GM19468 (cell line): Measurements from ENCODE around the gene SYAP1.
A peak's percentile ranks its signal among the peaks of the same experiment; 100 is the strongest.
"Not testable (repeated sequence)": the region's sequence is repeated elsewhere in the genome, so short reads cannot be mapped to it uniquely, and the experiment has no call there.

Experiments
- ATAC-seq: cut with Tn5 transposase; IDR thresholded peaks from one replicate; pipeline ENCODE4 v1.9.1; 2021; ENCODE audit warnings: mild to moderate bottlenecking, moderate library complexity, moderate number of reproducible peaks; ENCODE audit not compliant: unreplicated experiment; ENCODE audit errors: extremely low read depth

Gene SYAP1

GRCh38 chrX:16719334-16720084 is at the start of gene SYAP1:
SYAP1 (plus strand) TSS chrX:16719612; CDS start chrX:16719725, 113 bp downstream.
- ATAC-seq, result peak; percentile 96

GRCh38 chrX:16671005-16671404 is 48.4 kb upstream of the SYAP1 start:
- ATAC-seq, result no peak

- ATAC-seq, result no peak
Observed at GRCh38 chrX:16678689-16679088, 40.7 kb upstream of the SYAP1 start.

- no peak for ATAC-seq
Observed at GRCh38 chrX:16683007-16683664, 36.3 kb upstream of the SYAP1 start.

GRCh38 chrX:16687514-16687913 is 31.9 kb upstream of the SYAP1 start:
- ATAC-seq, result no peak

GRCh38 chrX:16695079-16695676 is 24.2 kb upstream of the SYAP1 start:
- ATAC-seq, result no peak

GRCh38 chrX:16696956-16697355 is 22.5 kb upstream of the SYAP1 start:
- no peak for ATAC-seq

GRCh38 chrX:16699389-16699788 is 20.0 kb upstream of the SYAP1 start:
- ATAC-seq, result no peak

GRCh38 chrX:16700734-16701133 is 18.7 kb upstream of the SYAP1 start:
- no peak for ATAC-seq

- no peak for ATAC-seq
Observed at GRCh38 chrX:16702700-16703599, 16.5 kb upstream of the SYAP1 start.

- no peak for ATAC-seq
Observed at GRCh38 chrX:16705370-16705769, 14.0 kb upstream of the SYAP1 start.

GRCh38 chrX:16708016-16708415 is 11.4 kb upstream of the SYAP1 start:
- no peak for ATAC-seq

GRCh38 chrX:16711219-16711811 is 8.1 kb upstream of the SYAP1 start:
- no peak for ATAC-seq

- ATAC-seq, result no peak
Observed at GRCh38 chrX:16711893-16712547, 7.4 kb upstream of the SYAP1 start.

- ATAC-seq, result no peak
Observed at GRCh38 chrX:16712548-16713155, 6.8 kb upstream of the SYAP1 start, which contains the start of gene CTPS2. CTPS2 (minus strand) TSS chrX:16712669; CDS start chrX:16702902, 9,767 bp downstream.

GRCh38 chrX:16714504-16714903 is 4.9 kb upstream of the SYAP1 start:
- no peak for ATAC-seq

- ATAC-seq, result not testable (repeated sequence)
Observed at GRCh38 chrX:16715638-16716037, 3.8 kb upstream of the SYAP1 start.

- not testable (repeated sequence) for ATAC-seq
Observed at GRCh38 chrX:16716451-16716850, 3.0 kb upstream of the SYAP1 start.

- no peak for ATAC-seq
Observed at GRCh38 chrX:16718824-16719333, 533 bp upstream of the SYAP1 start.
